ENCODE results near the gene YBEY. TPM values are rescaled to one million over a fixed set of nuclear protein-coding genes. Genes with fewer than 3 reads are reported as not detected.

The YBEY gene
- polyA plus RNA-seq, 1 experiment = 31.2 TPM

DNA sequence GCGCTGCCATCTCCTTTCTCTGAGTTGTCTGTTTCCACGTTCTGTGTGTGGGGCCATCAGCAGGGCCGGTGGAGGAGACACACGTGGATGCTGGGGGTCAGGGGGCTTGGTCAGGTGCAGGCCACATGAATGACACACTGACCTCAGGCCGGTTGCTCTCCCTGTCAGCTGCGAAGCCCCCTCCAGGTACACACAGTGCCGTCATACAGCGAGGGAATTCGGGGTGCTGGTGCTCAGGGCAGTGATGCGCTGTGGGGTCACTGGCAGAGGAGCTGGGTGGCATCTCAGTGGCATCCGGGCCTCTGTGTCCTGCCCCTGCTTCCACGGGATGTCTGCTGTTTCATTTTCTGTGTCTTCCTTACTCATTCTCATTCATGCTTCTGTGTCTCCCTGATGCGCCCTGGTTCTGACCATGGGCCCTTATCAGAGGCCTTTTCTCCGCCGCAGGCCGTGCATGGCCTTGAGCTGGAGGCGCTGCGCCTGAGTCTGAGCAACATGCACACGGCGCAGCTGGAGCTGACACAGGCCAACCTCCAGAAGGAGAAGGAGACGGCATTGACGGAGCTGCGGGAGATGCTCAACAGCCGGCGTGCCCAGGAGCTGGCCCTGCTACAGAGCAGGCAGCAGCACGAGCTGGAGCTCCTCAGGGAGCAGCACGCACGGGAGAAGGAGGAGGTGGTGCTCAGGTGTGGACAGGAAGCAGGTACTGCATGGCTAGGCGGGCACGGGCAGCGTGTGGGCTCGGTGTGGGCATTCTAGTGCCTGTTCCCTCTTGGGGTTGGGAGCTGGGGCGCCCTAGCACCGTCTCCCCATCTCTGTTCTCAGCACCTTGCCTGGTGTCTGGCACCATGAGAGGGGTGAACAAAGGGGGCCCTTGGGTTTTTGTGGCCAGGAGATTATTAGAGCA lies 60.4 kb downstream of the YBEY start:
- Histone ChIP-seq H3K4me3 (ENCODE audit: low read depth, low read length) (no peak overlapping the region), H3K9me3 (ENCODE audit: control insufficient read depth, insufficient read depth, low read length) (no peaks in the 10 kb centered on the region), H3K27me3 (ENCODE audit: control insufficient read depth, insufficient read depth, low read length) (no peaks in the 10 kb centered on the region), H3K27ac (ENCODE audit: low read depth, low read length) (no peak overlapping the region)
- ChIA-PET POLR2A (no interaction called here), CTCF (no interaction called here)
- TF ChIP-seq, protein P1, sequence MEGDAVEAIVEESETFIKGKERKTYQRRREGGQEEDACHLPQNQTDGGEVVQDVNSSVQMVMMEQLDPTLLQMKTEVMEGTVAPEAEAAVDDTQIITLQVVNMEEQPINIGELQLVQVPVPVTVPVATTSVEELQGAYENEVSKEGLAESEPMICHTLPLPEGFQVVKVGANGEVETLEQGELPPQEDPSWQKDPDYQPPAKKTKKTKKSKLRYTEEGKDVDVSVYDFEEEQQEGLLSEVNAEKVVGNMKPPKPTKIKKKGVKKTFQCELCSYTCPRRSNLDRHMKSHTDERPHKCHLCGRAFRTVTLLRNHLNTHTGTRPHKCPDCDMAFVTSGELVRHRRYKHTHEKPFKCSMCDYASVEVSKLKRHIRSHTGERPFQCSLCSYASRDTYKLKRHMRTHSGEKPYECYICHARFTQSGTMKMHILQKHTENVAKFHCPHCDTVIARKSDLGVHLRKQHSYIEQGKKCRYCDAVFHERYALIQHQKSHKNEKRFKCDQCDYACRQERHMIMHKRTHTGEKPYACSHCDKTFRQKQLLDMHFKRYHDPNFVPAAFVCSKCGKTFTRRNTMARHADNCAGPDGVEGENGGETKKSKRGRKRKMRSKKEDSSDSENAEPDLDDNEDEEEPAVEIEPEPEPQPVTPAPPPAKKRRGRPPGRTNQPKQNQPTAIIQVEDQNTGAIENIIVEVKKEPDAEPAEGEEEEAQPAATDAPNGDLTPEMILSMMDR (IDR thresholded peaks at IDR 0.05; ENCODE audit: low read depth, low read length) = no peak
- no peak for DNase-seq (ENCODE audit: low read depth, low spot score)

DNA sequence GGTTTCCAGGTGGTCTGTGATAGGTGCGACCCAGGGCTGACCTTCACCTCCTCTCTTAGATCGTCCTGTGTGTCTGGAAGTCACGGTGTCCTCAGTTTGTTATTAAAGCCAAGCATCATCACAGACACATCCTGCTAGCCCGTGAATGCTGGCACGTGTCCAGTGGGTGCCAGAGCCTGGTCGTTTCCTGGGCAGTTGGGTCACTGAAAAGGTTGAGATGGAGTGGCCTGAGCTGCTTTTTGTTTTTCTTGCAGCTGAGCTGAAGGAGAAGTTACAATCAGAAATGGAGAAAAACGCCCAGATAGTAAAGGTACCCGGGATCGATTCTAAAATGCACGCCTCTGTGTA lies 61.0 kb downstream of the YBEY start:
- CTCF ChIA-PET = no interaction called here
- Histone ChIP-seq H3K27me3 (ENCODE audit: control insufficient read depth, insufficient read depth, low read length) (no peaks in the 10 kb centered on the region), H3K27ac (ENCODE audit: low read depth, low read length) (no peak overlapping the region), H3K9me3 (ENCODE audit: control insufficient read depth, insufficient read depth, low read length) (no peaks in the 10 kb centered on the region), H3K4me3 (ENCODE audit: low read depth, low read length) (no peak overlapping the region)
- no peak for DNase-seq (ENCODE audit: low read depth, low spot score)
- TF ChIP-seq, protein P1 (IDR thresholded peaks at IDR 0.05; ENCODE audit: low read depth, low read length) = no peak
- POLR2A ChIA-PET = no interaction called here

Other genes with a start within 250 kb of the YBEY start
- gene COL6A2, start 188.2 kb upstream of the YBEY start, polyA plus RNA-seq (2011; rRNA removed) = 454 and 676 TPM in 2 replicates
- gene FTCD, start 130.8 kb upstream of the YBEY start, polyA plus RNA-seq (2011; rRNA removed) = not detected in 2 replicates
- gene SPATC1L, start 101.9 kb upstream of the YBEY start, polyA plus RNA-seq (2011; rRNA removed) = 1.6 and 2.9 TPM in 2 replicates
- 49.0 and 62.8 TPM in 2 replicates for gene LSS, start 57.6 kb upstream of the YBEY start, polyA plus RNA-seq (2011; rRNA removed)
- 41.5 and 43.7 TPM in 2 replicates for gene MCM3AP, start 731 bp upstream of the YBEY start, polyA plus RNA-seq (2011; rRNA removed)
- 1.2 TPM in 2 replicates for gene C21orf58, start 37.5 kb downstream of the YBEY start, polyA plus RNA-seq (2011; rRNA removed)
- 8.5 and 8.8 TPM in 2 replicates for gene PCNT, start 37.8 kb downstream of the YBEY start, polyA plus RNA-seq (2011; rRNA removed)
- gene DIP2A, start 172.5 kb downstream of the YBEY start, polyA plus RNA-seq (2011; rRNA removed) = 19.5 and 21.0 TPM in 2 replicates

Measured in AG04450 (cell line).